GM21786 (cell line): ENCODE results near the gene SLCO3A1.

Experiments used
- ATAC-seq: cut with Tn5 transposase; IDR thresholded peaks from one replicate; pipeline ENCODE4 v1.9.1; 2021; ENCODE audit not compliant: unreplicated experiment

Gene SLCO3A1

DNA sequence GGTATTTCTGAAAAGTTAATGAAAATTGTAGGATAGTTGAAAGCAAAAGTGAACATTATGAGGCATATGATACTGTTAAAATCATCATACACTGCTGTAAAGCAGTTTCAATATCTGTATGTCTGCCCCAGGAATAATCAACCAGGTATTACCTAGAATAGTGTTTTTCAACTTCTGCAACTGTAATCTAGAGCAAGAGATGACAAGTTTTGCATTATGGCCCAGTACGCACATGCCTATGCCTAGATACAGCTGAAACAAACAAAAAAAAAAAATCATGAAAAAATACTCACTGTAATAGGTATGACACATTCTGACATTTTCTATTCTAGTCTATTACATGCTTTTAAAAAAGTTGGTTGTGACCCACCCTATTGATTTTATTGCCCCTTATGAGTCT is 299.5 kb downstream of the SLCO3A1 start:
- ATAC-seq, result no peak

DNA sequence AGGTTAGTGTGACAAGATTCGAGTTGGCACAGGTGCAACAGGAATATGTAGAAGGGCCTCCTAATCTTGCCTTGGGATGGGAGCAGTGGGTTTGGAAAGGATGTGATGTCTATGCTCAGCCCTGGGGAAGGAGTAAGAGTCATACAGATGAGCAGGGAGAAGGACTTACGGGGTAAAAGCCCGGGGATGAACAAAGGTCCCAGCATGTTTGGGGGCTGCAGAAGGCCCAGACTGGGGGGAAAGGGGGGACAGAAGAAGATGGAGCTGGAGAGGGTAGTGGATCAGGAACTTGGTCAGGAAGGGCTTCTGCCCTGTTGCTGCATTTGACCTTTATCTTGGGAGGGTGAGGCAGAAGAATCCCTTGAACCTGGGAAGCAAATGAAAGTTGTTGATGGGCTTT is 300.1 kb downstream of the SLCO3A1 start:
- no peak for ATAC-seq

DNA sequence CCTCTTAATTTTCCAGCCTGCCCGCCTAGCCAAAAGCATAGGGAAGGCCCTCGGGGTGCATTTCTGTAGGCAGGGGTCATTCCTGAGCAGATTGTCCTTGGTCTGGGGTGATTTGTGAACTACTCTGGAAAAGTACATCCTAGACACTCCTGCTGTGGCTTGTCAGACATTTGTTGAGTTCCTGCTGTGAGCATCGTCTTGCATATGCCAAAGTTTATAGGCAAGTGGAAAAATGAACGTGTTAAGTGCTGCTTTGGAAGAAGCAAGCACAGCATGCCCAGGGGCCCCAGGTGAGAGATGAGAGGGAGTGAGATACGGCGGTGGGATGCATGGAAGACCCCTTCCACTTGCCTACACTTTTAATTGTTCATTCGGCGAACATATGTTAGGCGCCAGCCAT is 302.4 kb downstream of the SLCO3A1 start:
- no peak for ATAC-seq

DNA sequence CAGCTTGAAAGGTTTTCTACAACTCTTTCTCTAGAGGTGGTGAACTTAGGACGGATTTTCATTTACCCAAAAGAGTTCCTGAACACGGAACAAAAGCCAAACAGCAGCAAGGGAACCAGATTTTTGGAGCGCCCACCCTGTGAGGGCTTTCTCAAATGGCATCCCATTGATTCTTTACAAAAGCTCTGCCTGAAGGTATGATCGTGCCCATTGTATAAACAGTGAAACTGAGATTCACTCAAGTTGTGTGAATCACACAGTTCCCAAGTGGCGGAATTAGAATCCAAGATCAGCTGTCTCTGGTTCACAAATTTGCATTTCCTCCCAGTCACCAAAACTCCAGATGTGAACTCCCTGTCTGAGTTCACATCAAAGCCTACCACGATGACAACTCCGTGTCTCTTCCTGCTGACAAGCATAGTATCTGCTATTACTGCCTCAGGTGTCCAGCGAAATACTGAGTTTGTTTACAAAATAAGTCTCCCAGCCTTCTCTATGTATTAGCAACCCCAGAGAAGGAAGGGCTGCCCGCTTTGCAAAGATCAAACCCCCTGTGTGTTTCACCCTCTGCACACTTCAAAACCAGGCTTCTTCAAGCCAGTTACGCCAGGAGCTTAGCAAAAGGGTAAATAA is 304.3 kb downstream of the SLCO3A1 start:
- no peak for ATAC-seq

DNA sequence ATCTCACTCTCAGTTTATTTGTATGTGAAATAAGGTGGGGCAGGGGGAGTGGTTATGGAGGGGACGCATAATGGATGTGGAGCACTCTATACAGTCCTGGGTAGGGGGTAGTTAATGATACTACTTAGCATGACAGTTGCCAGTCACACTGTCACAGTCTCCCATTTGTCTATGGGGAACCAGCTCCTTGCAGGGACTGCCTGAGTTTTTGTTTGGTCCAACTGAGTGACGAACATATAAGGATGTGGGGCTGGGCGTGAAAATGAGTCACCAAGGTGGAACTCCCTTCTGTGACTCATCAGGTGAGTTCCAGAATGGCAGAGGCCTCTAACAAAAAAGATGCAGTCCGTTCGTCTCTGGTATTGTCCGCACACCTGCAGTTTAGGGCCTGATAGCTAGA is 304.9 kb downstream of the SLCO3A1 start:
- peak; percentile 34 for ATAC-seq

DNA sequence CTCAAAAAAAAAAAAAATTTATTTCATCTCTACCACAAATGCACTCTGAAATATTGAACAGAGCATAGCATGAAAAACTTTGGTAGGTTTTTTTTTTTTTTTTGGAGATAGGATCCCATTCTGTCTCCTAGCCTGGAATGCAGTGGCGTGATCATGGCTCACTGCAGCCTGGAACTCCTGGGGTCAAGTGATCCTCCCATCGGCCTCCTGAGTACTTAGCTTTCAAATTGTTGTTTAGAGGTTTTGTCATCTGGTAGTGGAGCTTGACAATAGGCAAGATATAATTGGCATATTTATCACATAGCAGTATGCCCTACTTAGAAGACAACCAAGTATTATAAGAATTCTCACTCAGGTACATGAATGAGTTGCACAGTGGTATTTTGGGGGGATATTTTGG is 306.0 kb downstream of the SLCO3A1 start:
- ATAC-seq, result no peak

DNA sequence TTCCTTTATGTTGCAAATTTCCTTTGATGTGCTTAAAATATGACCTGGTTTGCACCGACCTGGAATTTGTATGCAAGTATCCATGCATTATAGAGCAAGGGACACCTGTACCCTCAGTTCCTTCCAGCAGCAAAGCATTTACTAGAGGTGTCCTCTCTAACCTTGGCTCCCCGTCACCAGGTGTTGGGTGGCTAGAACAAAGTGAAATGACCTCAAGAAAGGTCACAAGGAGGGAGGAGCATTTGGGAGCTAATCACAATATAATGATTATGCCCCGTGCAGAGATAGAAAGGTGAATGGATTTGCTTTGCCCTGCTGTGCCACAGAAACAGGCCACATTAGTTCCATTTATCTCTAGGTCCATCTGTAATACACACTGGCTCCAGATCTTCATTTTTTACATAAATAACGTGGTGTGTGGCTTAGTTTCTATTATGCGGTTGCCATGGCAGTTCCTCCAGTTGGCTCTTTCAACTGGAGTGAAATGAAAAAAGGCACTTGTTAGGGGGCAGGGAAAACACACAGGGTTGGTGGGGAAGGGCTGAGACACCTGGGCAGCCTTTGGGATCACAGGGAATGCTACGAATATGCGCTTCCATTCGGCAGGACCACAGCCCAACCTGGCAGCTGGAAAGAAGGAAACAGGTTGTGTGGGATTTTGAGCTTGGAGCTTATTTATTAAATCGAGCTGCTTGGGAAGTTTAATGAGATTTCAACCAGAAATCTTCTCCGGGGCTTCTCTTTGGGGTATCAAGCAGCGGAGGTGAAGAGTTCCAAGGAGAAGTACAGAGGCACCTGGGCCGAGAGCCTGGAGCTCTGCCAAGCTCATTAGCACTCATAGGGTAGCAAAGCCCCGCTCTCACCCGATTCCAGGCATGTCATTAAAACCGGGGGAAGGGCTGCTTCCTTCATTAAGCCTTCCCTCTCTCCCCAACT is 306.7 kb downstream of the SLCO3A1 start:
- ATAC-seq, result no peak

DNA sequence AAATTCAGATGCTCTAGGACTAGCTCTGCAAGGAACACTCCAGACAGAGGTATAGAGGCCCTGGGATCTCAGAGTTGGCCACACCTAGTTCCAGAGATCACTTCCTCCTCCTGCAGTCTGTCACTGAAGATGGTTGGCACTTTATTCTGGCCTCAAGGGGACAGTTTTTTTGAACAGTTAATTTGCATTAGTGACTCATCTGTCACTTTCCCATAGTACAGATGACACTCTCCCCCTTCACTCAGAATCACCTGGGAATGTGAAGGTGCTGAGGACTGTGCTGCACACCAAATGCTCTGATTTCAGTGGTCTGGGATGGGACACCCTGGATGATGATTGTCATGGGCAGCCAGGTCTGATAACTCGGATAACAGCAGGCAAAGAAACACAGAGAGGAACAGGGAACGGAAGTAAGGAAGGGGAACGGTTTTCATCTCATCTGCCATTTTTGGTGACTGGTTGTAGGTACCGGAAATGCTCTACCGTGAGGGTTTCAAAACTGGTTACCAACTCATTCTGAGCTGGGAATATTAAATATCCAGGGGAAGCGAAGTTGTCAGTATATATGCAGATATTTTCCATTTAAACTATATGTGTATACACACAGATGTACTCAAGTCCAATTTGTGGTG is 307.6 kb downstream of the SLCO3A1 start:
- peak; percentile 93 for ATAC-seq

DNA sequence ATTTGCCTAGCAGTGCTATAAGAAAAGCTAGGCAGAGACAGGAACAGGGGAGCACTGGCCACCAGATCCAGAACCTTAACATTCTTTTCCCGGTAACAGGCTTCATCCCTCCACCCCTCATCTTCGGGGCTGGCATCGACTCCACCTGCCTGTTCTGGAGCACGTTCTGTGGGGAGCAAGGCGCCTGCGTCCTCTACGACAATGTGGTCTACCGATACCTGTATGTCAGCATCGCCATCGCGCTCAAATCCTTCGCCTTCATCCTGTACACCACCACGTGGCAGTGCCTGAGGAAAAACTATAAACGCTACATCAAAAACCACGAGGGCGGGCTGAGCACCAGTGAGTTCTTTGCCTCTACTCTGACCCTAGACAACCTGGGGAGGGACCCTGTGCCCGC is 309.1 kb downstream of the SLCO3A1 start:
- no peak for ATAC-seq

DNA sequence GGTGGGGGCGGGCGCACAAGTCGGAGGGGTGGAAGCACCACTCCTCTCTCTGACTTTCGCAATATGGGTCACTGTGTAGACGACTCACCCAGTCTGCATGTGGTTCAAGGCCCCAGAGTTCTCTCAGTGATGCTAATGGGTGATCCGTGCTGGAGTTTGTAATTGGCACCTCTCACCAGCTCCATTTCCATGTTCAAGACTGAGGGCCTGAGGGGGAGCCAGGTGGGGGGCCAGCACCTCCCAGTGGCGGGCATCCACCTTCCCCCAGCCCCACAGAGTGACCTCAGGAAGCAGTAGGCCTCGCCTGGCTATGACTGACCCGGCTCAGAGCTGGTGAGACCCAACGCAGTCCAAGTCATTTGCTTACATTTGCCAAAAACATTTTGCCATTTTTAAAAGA is 310.1 kb downstream of the SLCO3A1 start:
- ATAC-seq, result no peak

DNA sequence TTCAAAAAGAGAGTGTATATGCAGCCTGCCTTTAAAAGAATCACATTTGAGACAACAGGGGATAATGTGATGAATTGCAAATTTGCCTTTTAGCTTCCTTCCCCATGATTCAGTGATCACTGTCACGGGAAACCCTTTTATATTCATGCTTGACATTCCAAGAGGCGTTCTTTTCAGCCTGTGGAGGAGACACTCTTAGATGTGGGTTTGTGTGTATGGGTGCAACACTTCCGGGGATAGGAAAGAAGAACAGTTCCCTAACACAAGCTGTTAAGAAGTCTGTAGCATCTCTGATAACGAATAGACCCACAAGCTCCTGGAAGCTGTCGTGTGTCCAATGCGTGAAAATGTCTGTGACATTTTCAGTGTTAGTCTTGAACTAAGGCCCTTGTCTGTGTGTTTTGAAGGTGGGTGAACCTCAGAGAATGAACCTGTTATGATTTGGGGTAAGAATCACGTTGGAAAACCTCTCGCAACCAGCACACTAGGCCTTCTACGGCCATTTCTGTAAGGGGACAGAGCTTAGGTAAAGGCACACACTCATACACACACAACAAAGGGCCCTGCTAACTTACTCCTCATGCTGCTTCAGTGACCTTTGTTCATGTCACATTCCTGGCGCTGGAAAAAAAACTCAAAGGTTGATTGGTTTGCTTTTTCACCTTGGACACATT is 311.0 kb downstream of the SLCO3A1 start:
- ATAC-seq, result no peak

DNA sequence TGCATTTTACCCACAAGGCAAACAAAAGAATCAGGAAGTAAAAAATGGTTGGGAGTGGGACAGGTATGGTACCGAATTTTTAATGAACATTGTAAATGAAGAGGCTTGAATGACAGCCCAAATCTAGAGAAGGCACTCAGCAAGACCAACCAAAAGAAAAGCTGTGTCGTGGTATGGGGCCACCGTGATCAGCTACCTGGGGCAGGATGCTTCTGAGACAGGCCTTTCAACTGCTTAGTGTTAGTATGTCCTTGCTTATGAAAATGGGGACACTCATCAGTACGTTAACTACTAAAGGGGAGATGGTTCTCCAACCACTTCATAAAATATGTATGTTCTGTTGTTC is 311.5 kb downstream of the SLCO3A1 start:
- no peak for ATAC-seq

DNA sequence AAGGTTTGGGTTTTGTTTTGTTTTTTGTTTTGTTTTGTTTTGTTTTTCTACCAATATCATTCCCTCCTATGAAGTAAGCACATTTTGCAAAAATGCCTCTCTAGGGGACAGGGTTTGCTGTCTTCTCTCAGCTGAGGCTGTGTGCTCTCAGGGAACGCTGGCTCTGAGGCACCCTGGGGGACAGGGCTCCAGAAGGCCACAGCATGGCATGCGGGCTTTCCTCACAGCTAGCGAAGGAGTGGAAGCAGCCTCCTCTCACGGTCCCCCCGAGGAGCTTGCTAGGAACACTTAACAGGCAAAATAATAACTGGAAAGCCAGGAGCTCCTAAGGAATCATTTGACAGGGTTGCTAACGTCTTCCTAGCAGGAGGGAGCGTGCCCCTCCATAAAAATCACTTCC is 312.5 kb downstream of the SLCO3A1 start:
- no peak for ATAC-seq

DNA sequence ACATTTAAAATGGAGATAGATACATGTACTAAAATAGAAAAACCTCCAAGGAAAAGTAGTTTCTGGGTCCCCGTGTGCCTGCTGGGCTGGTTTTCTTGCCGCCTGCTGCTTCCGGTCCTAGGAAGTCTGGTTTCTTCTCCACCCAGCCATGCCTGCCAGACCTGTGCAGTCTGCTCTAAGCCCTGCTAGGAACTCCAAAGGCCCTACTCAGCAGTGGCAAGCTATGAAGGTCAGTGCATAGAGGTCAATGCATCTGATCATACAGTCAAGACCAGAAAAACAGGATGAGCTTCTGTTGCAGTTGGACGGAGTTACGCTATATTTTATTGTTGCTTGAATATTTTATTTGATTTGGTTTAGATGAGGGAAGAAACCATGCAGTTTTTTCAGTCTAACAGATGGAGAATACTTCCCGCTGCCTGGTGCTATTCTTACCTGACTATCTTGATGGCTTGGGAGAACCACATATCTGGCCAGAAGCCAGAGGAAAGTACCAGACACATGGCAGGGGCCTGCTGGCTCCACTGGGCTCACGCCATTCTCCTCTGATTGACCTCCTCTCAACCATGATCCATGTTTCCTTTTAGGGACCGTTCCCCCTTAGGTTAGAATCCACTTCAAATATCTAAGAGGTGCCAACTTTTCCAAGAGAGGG is 313.4 kb downstream of the SLCO3A1 start:
- no peak for ATAC-seq

DNA sequence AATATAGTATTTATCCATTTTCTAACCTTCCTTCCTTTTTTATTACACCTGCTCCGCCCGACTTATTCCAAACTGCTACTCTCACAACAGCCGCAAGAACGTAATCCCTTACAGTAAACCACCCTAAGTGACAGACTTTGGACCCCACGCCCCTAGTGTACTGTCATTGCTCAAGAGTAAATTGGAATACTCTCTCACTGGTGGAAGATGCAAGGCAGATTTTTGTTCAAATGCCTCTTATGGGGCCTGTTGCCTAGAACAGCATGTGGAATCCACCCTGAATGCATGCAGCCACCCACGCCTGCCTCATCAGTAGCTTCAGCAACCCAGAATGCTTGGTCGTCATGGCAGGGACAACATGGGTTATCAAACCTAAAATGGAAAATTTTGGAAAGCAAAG is 313.9 kb downstream of the SLCO3A1 start:
- ATAC-seq, result no peak

DNA sequence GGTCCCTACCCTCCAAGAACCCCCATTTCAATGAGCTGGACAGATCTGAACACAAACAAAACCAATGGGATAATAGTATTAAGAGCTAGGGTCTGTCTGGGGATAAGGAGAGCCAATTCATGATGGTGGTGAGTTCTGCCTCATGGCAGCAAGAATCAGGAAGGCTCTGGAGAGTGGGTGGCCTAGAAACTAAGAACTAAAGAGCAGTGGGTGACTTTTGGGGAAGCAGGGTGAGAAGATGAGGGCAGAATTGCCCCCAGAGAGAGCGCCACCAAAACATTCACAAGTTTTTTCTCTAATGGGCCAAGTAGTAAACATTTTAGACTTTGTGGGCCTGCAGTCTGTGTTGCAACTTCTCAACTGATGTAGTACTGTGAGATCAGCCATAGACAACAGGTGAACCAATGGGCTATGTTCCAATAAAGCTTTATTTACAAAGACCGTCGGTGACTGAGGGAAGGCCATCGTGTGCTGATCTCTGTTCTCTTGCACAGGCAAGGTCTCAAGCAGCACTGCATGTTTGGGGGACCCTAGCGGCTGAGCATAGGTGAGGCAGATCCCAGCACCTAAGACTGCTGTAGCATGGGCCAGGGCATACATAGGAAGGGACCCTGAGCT is 314.7 kb downstream of the SLCO3A1 start:
- no peak for ATAC-seq

DNA sequence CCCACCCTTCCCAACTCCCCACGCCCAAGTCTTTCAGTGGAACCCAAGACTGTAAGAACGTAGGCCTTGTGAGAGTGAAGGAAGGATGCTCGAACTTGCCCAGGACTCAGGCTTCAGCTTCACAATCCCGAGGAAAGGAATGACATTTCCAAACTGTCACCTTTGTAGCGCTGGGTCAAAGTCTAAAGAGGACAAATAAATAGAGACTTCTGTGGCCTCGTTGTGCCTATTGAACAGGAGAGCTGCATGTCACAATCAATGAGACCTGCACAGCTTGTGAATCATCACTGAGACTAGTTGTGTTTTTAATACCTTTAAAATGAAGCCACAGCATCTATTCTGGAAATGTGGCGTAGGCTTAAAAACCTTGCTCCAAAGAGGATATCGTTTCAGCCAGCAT is 317.4 kb downstream of the SLCO3A1 start:
- ATAC-seq, result no peak

DNA sequence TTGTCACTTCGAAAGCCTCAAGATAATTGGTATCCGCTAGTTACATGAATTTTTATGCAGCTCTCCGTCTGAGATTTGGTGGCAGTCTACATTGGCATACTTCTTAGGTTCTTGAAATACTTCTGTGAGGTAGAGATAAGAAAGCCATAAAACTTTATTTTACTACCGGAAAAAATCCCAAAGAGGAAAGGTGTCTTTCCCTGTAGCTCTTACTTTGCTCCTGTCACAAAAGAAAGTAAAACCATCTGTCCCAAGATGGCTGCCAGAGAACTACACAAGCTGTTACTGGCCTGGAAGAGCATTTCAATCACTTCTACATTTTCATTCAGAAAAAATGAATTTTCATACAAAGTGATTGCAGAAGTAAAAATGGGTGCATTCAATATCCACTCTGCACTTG is 325.4 kb downstream of the SLCO3A1 start:
- ATAC-seq, result no peak

DNA sequence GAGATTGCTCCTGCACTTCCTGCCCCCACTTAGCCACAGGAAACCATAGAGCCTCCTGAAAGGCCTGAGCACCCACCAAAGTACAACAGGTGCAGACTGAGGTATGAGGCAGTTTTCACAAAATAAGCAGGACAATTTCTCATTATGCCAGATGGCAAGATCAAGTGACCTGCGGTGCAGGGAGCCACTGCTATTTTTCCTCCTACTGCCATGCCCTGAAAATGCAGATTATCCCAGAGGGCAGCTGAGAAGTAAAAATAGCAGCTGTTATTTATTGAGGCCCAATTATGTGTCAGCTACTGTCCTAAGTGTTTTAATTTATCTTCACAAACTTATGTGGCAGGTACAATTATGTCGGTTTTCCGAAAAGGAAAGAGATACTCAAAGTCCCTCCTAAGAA is 330.6 kb downstream of the SLCO3A1 start:
- ATAC-seq, result no peak

DNA sequence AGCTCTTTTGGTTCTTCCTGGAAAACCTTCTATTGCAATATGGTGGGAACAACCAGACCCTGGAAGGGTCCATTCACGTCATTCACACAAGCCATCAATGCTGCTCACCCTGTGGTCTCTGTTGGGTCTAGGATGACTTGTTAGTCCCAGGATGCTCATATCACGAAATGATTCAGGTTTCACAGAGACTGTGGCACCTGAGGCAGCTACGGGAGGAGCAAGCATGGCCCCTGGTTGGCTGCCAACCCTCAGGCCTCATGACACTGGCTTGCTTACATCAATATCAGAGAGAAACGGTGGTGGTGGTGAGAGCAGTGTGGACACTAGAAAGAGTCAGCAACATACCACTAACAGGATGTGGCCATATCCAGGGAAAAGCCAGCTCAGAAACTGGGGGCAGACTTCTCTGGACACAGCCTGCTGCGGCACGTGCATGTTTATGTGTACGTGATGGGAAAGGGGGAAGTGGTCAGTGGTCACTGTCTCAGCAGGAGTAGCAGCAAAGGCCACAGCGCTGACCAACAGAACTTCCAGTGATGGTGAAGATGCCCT is 331.2 kb downstream of the SLCO3A1 start:
- no peak for ATAC-seq
